Bronchial epithelial cell (primary cell): ENCODE measurements around the gene SLC25A13. TPM values are rescaled to one million over a fixed set of nuclear protein-coding genes. Genes with fewer than 3 reads are reported as not detected.
"Not testable (repeated sequence)": the region's sequence is repeated elsewhere in the genome, so short reads cannot be mapped to it uniquely, and the experiment has no call there.

Source experiments
- DNase-seq: peaks from one replicate; pipeline ENCODE4 v3.0.0-alpha.2; 2010; ENCODE audit warnings: low read depth
- FAIRE-seq: peaks from 2 replicates; lab custom pipeline; 2011; peaks lifted over from hg19 to GRCh38; lab: Jason Lieb, UNC
- H3K27me3 ChIP-seq: 2 replicates; pipeline ENCODE4 v1.5.1; 2011; ENCODE audit warnings: low read length; ENCODE audit not compliant: control insufficient read depth, insufficient read depth
- H3K36me3 ChIP-seq: 2 replicates; pipeline ENCODE4 v1.5.1; 2011; ENCODE audit warnings: low read length; ENCODE audit not compliant: control insufficient read depth, insufficient read depth
- H3K4me3 ChIP-seq: 2 replicates; pipeline ENCODE4 v1.5.1; 2011; ENCODE audit warnings: mild to moderate bottlenecking, low read depth, low read length, control low read depth
- total RNA-seq: library from RNA; depleted of rRNA; stranded (reverse); fragments of >200 nt; gene quantifications from 2 replicates; pipeline ENCODE4 v1.2.1, GENCODE V29; 2014
- TF ChIP-seq, protein P1 (sequence below): IDR thresholded peaks from 2 replicates; pipeline ENCODE4 v1.5.1; 2011; ENCODE audit warnings: mild to moderate bottlenecking, moderate library complexity, low read length, control low read depth, inconsistent platforms; ENCODE audit not compliant: insufficient read depth, severe bottlenecking

Gene SLC25A13, protein sequence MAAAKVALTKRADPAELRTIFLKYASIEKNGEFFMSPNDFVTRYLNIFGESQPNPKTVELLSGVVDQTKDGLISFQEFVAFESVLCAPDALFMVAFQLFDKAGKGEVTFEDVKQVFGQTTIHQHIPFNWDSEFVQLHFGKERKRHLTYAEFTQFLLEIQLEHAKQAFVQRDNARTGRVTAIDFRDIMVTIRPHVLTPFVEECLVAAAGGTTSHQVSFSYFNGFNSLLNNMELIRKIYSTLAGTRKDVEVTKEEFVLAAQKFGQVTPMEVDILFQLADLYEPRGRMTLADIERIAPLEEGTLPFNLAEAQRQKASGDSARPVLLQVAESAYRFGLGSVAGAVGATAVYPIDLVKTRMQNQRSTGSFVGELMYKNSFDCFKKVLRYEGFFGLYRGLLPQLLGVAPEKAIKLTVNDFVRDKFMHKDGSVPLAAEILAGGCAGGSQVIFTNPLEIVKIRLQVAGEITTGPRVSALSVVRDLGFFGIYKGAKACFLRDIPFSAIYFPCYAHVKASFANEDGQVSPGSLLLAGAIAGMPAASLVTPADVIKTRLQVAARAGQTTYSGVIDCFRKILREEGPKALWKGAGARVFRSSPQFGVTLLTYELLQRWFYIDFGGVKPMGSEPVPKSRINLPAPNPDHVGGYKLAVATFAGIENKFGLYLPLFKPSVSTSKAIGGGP
- total RNA-seq = 14.6 and 16.6 TPM in 2 replicates

- H3K4me3 ChIP-seq = peak within 1 kb of the TSS; percentile 90
- no peaks in the 10 kb centered on the region for H3K27me3 ChIP-seq
- TF ChIP-seq, protein P1, sequence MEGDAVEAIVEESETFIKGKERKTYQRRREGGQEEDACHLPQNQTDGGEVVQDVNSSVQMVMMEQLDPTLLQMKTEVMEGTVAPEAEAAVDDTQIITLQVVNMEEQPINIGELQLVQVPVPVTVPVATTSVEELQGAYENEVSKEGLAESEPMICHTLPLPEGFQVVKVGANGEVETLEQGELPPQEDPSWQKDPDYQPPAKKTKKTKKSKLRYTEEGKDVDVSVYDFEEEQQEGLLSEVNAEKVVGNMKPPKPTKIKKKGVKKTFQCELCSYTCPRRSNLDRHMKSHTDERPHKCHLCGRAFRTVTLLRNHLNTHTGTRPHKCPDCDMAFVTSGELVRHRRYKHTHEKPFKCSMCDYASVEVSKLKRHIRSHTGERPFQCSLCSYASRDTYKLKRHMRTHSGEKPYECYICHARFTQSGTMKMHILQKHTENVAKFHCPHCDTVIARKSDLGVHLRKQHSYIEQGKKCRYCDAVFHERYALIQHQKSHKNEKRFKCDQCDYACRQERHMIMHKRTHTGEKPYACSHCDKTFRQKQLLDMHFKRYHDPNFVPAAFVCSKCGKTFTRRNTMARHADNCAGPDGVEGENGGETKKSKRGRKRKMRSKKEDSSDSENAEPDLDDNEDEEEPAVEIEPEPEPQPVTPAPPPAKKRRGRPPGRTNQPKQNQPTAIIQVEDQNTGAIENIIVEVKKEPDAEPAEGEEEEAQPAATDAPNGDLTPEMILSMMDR = no peak
- no peaks in the 10 kb centered on the region for H3K36me3 ChIP-seq
- peak; percentile 41 for DNase-seq
- FAIRE-seq = no peak
Measured at GRCh38 chr7:96321658-96322372, at the start of gene SLC25A13. Gene SLC25A13 (minus strand): TSS chr7:96322098. CDS start chr7:96321956, 142 bp downstream.

DNA sequence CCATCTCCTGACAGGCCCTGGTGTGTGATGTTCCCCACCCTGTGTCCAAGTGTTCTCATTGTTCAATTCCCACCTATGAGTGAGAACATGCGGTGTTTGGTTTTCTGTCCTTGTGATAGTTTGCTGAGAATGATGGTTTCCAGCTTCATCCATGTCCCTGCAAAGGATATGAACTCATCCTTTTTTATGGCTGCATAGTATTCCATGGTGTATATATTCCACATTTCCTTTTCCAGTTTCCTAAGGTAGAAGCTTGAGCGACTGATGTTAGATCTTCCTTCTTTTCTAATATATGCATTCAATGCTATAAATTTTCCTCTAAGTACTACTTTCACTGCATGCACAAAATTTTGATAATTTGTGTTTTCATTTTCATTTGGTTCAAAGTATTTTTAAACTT, 44.0 kb upstream of the SLC25A13 start:
- not testable (repeated sequence) for H3K27me3 ChIP-seq, H3K4me3 ChIP-seq, DNase-seq, FAIRE-seq, H3K36me3 ChIP-seq

DNA sequence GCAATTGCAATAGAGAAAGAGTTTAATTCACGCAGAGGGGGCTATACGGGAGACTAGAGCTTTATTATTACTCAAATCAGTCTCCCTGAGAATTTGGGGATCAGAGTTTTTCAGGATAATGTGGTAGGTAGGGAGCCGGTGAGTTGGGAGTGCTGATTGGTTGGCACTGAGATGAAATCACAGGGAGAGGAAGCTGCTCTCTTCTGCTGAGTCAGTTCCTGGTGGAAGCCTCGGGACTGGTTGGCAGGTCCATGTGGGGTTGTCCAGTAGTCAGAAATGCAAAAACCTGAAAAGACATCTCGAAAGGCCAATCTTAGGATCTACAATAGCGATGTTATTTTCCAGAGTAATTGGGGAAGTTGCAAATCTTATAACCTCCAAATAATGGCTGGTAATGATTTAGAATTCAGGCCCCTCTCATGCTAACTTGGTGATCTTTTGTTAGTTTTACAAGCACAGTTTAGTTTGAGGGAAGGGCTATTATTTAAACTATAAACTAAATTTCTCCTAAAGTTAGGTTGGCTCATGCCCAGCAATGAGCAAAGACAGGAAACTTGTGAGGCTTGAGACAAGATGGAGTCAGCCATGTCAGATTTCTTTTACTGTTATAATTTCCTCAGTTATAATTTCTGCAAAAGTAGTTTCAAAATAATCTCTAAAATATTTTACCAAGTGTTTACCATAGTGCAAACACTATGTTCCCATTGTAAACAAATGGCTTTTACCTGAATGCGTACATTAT, 39.4 kb upstream of the SLC25A13 start:
- no peak overlapping the region for H3K4me3 ChIP-seq
- FAIRE-seq (no peak), DNase-seq (no peak)
- TF ChIP-seq, protein P1 = no peak
- no peaks in the 10 kb centered on the region for H3K36me3 ChIP-seq
- H3K27me3 ChIP-seq = no peaks in the 10 kb centered on the region

GRCh38 chr7:96359876-96360275, 38.0 kb upstream of the SLC25A13 start:
- H3K36me3 ChIP-seq = no peaks in the 10 kb centered on the region
- TF ChIP-seq, protein P1 = no peak
- no peak for DNase-seq
- H3K4me3 ChIP-seq = no peak overlapping the region
- no peaks in the 10 kb centered on the region for H3K27me3 ChIP-seq
- no peak for FAIRE-seq

GRCh38 chr7:96358236-96358971, 36.5 kb upstream of the SLC25A13 start:
- FAIRE-seq, H3K36me3 ChIP-seq, DNase-seq, H3K27me3 ChIP-seq, H3K4me3 ChIP-seq: not testable (repeated sequence)

GRCh38 chr7:96355990-96356506, 34.1 kb upstream of the SLC25A13 start:
- no peaks in the 10 kb centered on the region for H3K27me3 ChIP-seq
- DNase-seq (no peak), FAIRE-seq (no peak)
- TF ChIP-seq, protein P1 = no peak
- no peak overlapping the region for H3K4me3 ChIP-seq
- H3K36me3 ChIP-seq = no peaks in the 10 kb centered on the region
